NCI-H2029 treated with DMSO at 0.1 percent for 48 hours (cell line): ENCODE data around the gene DLG5.

Experiments
- DNase-seq: peaks from one replicate; lab custom pipeline; 2025; lab: John Stamatoyannopoulos, UW

Gene DLG5

GRCh38 chr10:77843264-77843663 lies 83.3 kb downstream of the DLG5 start:
- DNase-seq = no peak

DNA sequence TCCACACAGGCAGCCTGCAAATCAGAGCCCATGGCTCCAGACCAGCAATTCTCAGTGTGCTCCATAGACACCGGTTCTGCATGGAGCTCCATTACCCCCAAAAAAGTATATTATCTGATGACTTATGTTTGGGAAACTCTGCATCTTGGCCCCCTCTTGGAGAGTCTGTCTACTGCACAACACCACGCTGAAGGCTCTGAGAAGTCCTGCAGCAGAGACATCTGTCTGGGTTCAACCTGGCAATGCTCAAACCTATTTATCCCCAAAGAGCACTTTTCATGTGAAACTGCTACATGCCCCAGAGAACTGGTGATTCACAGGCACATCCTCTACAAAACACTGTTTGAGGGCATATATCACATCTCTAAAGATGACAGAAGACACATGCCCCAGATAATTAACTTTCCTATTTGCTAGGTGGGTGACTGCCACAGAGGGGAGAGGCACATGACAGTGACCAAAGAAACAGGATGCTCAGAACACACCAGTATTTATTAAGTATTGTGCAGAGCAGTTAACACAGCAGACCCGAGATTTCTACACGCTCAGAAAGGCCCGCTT lies 83.8 kb downstream of the DLG5 start:
- no peak for DNase-seq

DNA sequence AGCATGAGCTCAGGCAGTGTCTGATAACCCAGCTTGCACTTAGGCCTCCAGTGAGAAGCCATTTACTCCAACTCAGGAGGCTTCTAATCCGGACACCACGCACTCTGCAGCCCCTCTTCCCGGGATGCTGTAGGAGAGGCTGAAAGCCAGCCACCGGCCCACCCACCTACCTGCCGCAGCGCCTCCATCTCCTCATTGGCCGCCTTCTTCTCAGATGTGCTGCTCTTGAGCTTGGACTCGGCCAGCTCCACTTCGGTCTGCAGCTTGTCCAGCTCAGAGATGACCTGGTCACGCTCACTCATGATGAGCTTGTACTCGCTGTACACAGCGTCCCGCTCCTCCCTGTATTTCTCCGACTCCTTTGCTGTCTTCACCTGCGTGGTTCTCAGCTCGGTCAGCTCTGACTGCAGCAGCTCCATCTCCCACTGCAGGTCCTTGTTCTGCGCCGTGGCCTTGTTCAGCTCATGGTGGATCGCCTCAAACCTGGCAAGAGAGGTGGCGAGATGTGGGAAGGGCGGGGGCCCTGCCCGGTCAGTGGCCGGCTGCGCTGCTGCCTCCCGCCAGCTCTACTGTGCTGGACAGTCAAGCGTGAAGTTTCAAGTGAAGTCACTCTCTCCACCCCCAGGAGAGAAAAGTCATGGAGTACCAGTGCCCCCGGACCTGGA lies 84.7 kb downstream of the DLG5 start:
- DNase-seq = no peak

DNA sequence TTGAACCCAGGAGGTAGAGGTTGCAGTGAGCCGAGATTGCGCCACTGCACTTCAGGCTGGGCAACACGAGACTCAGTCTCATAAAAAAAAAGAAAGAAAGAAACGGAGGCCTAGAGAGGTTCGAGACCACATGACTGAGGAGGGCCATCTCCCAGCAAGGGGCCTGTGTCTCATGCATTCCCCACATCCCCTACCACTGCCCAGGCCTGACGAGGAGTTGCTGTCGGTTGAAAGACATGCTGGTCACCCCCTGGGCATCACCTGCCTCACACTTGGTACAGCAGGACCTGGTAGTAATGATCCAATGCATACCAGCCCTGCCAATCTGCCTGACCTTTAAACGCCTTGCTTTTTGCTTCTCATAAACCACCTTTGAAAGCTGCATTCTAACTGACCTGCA lies 85.9 kb downstream of the DLG5 start:
- DNase-seq = no peak

DNA sequence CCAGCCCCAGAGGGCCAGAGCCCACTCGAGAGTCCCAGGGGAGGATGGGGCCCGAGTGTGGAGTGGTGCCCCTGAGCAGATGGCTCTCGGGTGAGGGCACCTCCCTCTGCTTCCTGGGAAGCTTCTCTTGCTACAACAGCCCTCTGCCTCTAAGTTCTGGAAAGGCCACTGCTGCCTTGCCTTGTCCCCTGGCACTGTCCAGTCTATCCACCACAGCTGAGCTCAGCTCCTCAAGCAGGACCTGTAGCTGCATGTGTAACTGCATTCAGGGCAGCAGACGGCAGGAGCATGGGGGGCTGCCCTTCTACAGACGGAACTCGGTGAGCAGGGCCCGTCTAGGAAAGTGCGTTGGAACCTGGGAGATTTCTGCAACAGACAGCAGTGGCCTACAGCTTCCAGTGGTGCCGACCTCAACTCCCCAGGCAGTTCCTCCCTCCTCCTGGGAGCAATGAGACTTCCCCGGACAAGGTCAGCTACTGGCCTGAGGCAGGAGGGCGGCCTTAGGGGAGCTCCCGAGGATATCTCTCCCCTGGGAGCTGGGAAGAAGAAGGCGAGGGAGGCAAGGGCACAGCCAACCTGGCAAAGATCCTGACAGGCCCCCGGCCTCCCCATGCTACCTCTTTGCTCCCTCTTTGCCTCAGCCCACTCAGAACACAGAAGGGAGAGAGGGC lies 88.5 kb downstream of the DLG5 start:
- no peak for DNase-seq

DNA sequence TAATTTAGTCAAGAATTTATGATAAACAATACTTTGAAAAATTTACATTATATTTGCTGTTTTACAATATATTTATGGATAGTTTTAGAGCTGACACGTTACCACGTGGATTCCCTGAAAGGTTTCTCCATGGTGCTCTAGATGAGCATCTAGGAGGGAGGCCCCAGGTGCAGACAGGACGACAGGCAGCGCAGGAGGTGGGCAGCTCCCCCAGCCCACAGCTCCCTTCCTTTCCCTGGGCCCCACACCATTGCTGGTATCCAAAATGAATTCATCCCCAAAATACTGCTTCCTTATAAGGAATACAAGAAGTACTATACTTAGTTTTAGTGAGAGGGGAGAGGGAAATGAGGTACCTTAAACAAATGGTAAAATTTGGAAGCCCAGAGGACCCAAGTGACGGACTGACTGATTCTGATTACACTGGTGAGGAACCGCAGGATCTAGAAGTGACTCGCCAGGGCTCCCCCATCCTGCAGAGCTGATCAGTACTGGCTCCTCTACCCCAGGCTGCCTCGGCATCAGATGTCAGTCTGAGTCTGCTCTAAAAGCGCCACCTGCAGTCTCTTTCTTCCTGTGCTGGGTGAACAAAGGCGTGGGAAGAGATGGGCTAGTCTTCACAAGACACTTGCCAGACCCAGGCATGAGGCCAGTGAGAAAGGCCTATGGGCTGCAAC lies 89.2 kb downstream of the DLG5 start:
- DNase-seq = no peak

- no peak for DNase-seq
Observed at GRCh38 chr10:77836299-77836820, 90.2 kb downstream of the DLG5 start.

DNA sequence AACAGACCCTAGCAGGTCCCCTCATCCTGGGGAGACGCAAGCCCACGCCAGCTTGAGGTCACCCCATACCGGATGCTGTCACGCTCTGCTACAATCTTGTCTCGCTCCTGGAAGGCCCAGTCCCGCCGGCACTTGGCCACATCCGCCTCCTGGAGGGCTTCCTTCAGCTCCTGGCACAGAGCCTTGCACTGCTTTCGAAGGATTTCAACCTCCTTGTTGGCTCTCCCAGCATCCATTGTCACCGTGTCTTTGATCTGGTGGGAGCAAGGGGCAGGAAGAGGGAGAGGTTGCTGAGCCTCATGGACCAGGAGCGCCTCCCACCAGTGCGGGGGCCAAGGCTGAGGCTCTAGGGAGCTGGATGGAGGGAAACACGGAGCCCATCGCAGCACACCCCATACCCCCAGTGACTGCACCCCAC lies 90.9 kb downstream of the DLG5 start:
- no peak for DNase-seq

GRCh38 chr10:77834943-77835668 lies 91.4 kb downstream of the DLG5 start:
- no peak for DNase-seq

GRCh38 chr10:77834540-77834939 lies 92.0 kb downstream of the DLG5 start:
- DNase-seq = no peak

DNA sequence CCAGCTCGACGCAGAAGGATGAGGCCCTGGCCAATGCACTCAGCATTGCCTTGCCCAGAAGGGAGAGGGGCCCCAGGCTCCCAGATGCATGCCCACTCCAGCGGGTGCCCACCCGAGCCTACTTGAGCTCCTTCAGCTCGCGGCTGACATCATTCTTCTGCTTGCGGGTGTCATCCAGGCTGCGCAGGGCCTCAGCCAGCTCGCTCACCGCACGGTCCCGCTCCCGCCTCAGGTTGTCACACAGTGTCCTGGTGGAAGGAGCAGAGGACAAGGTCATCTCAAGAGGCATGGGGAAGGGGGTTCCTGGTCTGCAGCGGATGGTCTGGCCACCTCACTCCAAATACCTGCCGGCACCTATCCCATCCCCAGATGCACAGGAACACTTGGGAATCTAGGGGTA lies 92.8 kb downstream of the DLG5 start:
- DNase-seq = no peak

GRCh38 chr10:77833225-77833624 lies 93.3 kb downstream of the DLG5 start:
- no peak for DNase-seq

- DNase-seq = no peak
Observed at GRCh38 chr10:77832238-77832637, 94.3 kb downstream of the DLG5 start.

DNA sequence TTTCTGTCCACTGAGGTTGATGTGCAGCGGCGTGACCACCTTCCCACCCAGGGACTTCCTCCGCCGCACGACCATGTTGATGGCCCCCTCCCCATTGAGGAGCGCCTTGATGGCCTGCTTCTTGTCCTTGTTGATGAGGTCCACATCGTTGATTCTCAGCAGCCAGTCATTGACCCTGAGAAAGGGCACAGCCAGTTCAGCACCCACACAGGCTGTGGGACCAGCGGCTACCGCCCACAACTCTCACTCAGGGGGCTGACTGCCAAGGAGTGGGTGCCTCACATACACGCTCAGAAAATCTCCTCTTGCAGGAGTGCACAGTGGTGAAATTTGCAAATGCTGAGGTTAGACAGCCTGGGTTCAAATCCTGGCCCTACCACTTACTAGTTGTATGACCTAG lies 97.2 kb downstream of the DLG5 start:
- no peak for DNase-seq

DNA sequence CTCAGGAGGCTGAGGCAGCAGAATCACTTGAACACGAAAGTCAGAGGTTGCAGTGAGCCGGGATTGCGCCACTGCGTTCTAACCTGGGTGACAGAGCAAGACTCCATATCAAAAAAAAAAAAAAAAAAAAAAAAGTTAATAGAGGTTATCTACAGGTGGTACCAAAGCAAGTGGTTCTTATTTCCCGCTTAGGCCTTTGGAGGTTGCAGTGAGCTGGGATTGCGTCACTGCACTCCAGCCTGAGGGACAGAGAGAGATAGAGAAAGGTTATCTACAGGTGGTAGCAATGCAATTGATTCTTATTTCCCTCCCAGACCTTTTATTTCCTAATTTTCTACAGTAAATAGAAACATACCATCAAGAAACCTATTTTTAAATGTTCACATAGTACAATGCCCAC lies 98.2 kb downstream of the DLG5 start:
- no peak for DNase-seq

- no peak for DNase-seq
Observed at GRCh38 chr10:77827366-77827765, 99.2 kb downstream of the DLG5 start.

DNA sequence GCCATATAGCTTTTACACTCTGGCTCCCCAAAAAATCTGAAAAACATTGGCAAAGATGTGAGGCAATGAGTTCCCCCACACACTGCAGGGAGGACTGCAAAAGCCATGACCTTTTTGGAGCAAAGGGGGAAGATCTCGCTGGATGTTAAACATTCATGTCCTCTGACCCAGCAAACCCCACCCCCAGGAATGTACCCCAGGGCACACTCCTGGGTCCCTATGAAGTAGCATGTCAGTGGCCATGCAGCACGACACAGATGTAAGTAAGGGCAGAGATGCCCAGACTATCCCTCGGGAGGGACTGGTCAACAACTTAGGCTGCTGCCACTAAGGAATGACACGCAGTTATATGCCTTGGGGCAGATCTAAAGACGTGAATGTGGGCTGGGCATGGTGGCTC lies 100.6 kb downstream of the DLG5 start:
- DNase-seq = no peak

GRCh38 chr10:77824908-77825307 lies 101.6 kb downstream of the DLG5 start:
- DNase-seq = no peak

DNA sequence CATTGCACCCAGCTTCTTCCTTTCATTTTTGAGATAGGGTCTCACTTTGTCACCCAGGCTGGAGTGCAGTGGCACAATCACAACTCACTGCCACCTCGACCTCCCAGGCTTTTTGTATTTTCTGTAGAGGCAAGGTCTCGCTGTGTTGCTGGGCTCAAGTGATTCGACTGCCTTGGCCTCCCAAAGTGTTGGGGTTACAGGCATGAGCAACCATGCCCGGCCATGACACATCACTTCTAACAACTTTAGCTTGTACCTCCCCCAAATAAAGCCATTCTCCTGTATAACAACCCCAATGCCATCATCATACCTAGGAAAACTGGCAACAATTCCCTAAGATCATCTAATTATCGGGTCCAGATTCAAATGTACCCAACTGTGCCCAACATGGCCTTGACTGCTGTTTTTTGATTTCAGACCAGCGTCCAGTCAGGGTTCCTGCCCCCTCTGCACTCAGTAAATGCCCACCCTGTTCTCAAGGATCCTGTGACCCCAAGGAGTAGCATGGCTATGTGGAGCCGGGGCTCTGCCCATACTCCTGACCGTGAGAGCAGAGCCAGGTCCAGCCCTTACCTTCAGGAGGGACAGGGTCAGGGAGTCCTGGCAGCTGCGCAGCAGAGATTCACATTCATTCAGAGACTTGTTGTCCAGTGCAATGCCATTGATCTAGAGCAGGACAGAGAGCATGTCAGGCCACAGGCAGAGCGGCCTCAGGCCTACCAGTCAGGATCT lies 102.6 kb downstream of the DLG5 start:
- DNase-seq = no peak

GRCh38 chr10:77821551-77821950 lies 105.0 kb downstream of the DLG5 start:
- DNase-seq = no peak

- no peak for DNase-seq
Observed at GRCh38 chr10:77821036-77821435, 105.5 kb downstream of the DLG5 start.

DNA sequence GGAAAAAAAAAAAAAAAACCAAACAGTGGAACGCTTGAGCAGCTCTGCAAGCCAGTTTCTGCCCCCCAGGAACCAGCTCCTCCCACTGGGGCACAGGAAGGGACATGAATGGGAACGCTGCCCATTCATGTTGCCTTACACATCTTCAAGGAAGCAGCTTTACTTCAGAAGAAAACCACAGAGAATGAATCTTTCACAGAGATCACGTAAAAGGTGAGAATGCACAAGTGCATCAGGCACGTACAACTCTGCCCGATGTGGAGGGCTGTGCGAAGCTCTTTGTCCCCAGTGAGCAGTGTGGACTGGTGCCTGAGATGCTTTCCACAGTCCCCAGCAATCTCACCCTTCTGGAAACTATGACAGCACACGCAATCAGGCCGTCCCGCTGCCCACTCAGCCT lies 106.2 kb downstream of the DLG5 start:
- DNase-seq = no peak
